NCI-H1105 (cell line): ENCODE results near the gene CALCOCO2.
A peak's percentile ranks its signal among the peaks of the same experiment; 100 is the strongest.
"Not testable (repeated sequence)": the region's sequence is repeated elsewhere in the genome, so short reads cannot be mapped to it uniquely, and the experiment has no call there.

Experiments
- DNase-seq: peaks from one replicate; lab custom pipeline; 2025; lab: John Stamatoyannopoulos, UW

CALCOCO2 gene

GRCh38 chr17:48830840-48831548 lies at the start of gene CALCOCO2:
Gene CALCOCO2, plus strand, starts transcription at chr17:48831035. Its CDS starts 10,673 bp downstream, at chr17:48841708.
- peak; percentile 85 for DNase-seq

- no peak for DNase-seq
Observed at GRCh38 chr17:48787828-48788227, 43.0 kb upstream of the CALCOCO2 start.

- DNase-seq: no peak
Observed at GRCh38 chr17:48790607-48791127, 40.2 kb upstream of the CALCOCO2 start.

GRCh38 chr17:48791128-48792032 lies 39.5 kb upstream of the CALCOCO2 start:
- no peak for DNase-seq

- DNase-seq: no peak
Observed at GRCh38 chr17:48792033-48792798, 38.6 kb upstream of the CALCOCO2 start.

- DNase-seq: no peak
Observed at GRCh38 chr17:48795444-48796162, 35.2 kb upstream of the CALCOCO2 start.

- DNase-seq: not testable (repeated sequence)
Observed at GRCh38 chr17:48796163-48796522, 34.7 kb upstream of the CALCOCO2 start.

GRCh38 chr17:48799069-48799723 lies 31.6 kb upstream of the CALCOCO2 start:
- no peak for DNase-seq

- DNase-seq: no peak
Observed at GRCh38 chr17:48800626-48801217, 30.1 kb upstream of the CALCOCO2 start.

GRCh38 chr17:48804936-48805411 lies 25.9 kb upstream of the CALCOCO2 start:
- DNase-seq: peak; percentile 40

- no peak for DNase-seq
Observed at GRCh38 chr17:48809182-48809581, 21.7 kb upstream of the CALCOCO2 start.

GRCh38 chr17:48812001-48812400 lies 18.8 kb upstream of the CALCOCO2 start:
- no peak for DNase-seq

- peak; percentile 57 for DNase-seq
Observed at GRCh38 chr17:48814504-48814903, 16.3 kb upstream of the CALCOCO2 start.

GRCh38 chr17:48815311-48815710 lies 15.5 kb upstream of the CALCOCO2 start:
- no peak for DNase-seq

GRCh38 chr17:48816438-48816773 lies 14.4 kb upstream of the CALCOCO2 start:
- DNase-seq: no peak

- peak; percentile 95 for DNase-seq
Observed at GRCh38 chr17:48816774-48817590, 13.9 kb upstream of the CALCOCO2 start, which contains the start of gene TTLL6. Gene TTLL6, minus strand, starts transcription at chr17:48817229. Its CDS starts 157 bp downstream, at chr17:48817072.

- DNase-seq: no peak
Observed at GRCh38 chr17:48818361-48818841, 12.4 kb upstream of the CALCOCO2 start.

GRCh38 chr17:48819466-48819865 lies 11.4 kb upstream of the CALCOCO2 start:
- DNase-seq: no peak

GRCh38 chr17:48820936-48821335 lies 9.9 kb upstream of the CALCOCO2 start:
- DNase-seq: peak; percentile 42
